Osteocyte (in vitro differentiated cells): ENCODE results near the gene TMEM120B. TPM values are rescaled to one million over a fixed set of nuclear protein-coding genes. Genes with fewer than 3 reads are reported as not detected.
"Not testable (repeated sequence)": the region's sequence is repeated elsewhere in the genome, so short reads cannot be mapped to it uniquely, and the experiment has no call there.

Experiments
- DNase-seq: peaks from one replicate; pipeline ENCODE4 v3.0.0; 2021; ENCODE audit warnings: mixed read lengths; ENCODE audit not compliant: unreplicated experiment; ENCODE audit errors: extremely low spot score
- H3K27ac Mint-ChIP-seq: one replicate; pipeline ENCODE4 v1.8.0; 2021; ENCODE audit warnings: mild to moderate bottlenecking, mixed read lengths; ENCODE audit not compliant: unreplicated experiment
- H3K27me3 Mint-ChIP-seq: one replicate; pipeline ENCODE4 v1.8.0; 2021; ENCODE audit warnings: mixed read lengths; ENCODE audit not compliant: unreplicated experiment
- H3K36me3 Mint-ChIP-seq: one replicate; pipeline ENCODE4 v1.8.0; 2021; ENCODE audit warnings: mixed read lengths; ENCODE audit not compliant: unreplicated experiment
- H3K4me1 Mint-ChIP-seq: one replicate; pipeline ENCODE4 v1.8.0; 2021; ENCODE audit warnings: mixed read lengths; ENCODE audit not compliant: unreplicated experiment
- H3K4me3 Mint-ChIP-seq: one replicate; pipeline ENCODE4 v1.8.0; 2021; ENCODE audit warnings: mild to moderate bottlenecking, moderate library complexity, mixed read lengths; ENCODE audit not compliant: unreplicated experiment
- H3K9me3 Mint-ChIP-seq: one replicate; pipeline ENCODE4 v1.8.0; 2021; ENCODE audit warnings: mixed read lengths; ENCODE audit not compliant: unreplicated experiment
- total RNA-seq: library from RNA; stranded (reverse); gene quantifications from 2 replicates; pipeline ENCODE4 v1.2.1, GENCODE V29; 2021
- TF ChIP-seq, protein P1 (sequence below): fragments of 200-600 bp; sonication (generic); IDR thresholded peaks from 2 replicates; pipeline ENCODE4 v1.5.0; 2021; ENCODE audit warnings: antibody characterized with exemption, mild to moderate bottlenecking, moderate library complexity

Gene TMEM120B
- total RNA-seq, 1 donor from 2014 or later: 13.2 TPM

DNA sequence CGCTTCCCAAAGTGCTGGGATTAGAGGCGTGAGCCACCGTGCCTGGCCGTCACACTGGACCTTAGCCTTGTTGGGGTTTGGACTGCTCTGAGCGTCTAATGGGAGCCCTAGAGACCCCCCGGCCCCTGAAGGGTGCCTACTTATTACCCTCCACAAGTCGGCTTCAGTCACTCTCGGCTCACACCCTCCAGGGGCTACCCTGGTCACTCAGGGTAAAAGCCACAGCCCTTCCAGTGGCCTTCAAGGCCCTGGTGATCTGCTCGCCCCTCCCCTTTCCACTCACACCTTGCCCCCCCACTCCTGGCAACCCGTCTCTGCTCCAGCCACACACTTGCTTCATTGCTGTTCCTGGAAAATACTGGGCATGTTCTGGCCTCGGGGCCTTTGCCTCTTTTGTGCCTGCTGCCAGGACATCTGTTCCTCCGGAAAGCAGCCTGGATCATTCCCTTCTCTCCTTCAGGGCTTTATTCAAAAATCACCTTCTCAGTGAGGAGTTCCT is 39.5 kb upstream of the TMEM120B start:
- H3K4me3 Mint-ChIP-seq: peak overlapping the region; percentile 75
- no peak for DNase-seq
- H3K4me1 Mint-ChIP-seq: peaks cover 13% of the 10 kb centered on the region
- no peaks in the 10 kb centered on the region for H3K36me3 Mint-ChIP-seq
- no peaks in the 10 kb centered on the region for H3K27me3 Mint-ChIP-seq
- TF ChIP-seq, protein P1, sequence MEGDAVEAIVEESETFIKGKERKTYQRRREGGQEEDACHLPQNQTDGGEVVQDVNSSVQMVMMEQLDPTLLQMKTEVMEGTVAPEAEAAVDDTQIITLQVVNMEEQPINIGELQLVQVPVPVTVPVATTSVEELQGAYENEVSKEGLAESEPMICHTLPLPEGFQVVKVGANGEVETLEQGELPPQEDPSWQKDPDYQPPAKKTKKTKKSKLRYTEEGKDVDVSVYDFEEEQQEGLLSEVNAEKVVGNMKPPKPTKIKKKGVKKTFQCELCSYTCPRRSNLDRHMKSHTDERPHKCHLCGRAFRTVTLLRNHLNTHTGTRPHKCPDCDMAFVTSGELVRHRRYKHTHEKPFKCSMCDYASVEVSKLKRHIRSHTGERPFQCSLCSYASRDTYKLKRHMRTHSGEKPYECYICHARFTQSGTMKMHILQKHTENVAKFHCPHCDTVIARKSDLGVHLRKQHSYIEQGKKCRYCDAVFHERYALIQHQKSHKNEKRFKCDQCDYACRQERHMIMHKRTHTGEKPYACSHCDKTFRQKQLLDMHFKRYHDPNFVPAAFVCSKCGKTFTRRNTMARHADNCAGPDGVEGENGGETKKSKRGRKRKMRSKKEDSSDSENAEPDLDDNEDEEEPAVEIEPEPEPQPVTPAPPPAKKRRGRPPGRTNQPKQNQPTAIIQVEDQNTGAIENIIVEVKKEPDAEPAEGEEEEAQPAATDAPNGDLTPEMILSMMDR: no peak
- H3K27ac Mint-ChIP-seq: peak overlapping the region; percentile 78
- H3K9me3 Mint-ChIP-seq: no peaks in the 10 kb centered on the region

DNA sequence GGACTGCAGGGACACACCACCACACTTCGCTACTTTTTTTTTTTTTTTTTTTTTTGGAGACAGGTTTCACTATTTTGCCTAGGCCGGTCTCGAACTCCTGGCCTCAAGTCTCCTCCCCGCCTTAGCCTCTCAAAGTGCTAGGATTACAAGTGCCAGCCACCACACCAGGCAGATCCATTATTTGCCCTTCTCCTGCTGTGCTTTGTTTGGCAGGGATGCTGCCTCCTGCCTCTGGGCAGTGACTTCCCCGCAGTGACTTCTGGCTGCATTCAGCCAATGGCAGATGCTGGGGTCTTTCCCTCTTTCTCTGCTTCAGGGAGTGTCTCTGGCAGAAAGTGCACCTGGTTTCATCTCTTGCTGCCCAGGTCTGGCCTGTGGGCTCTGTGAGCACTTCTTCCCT is 36.4 kb upstream of the TMEM120B start:
- no peaks in the 10 kb centered on the region for H3K9me3 Mint-ChIP-seq
- H3K4me3 Mint-ChIP-seq: no peak overlapping the region
- peaks cover 11% of the 10 kb centered on the region for H3K4me1 Mint-ChIP-seq
- no peak overlapping the region for H3K27ac Mint-ChIP-seq
- TF ChIP-seq, protein P1: no peak
- H3K27me3 Mint-ChIP-seq: no peaks in the 10 kb centered on the region
- DNase-seq: no peak
- no peaks in the 10 kb centered on the region for H3K36me3 Mint-ChIP-seq

DNA sequence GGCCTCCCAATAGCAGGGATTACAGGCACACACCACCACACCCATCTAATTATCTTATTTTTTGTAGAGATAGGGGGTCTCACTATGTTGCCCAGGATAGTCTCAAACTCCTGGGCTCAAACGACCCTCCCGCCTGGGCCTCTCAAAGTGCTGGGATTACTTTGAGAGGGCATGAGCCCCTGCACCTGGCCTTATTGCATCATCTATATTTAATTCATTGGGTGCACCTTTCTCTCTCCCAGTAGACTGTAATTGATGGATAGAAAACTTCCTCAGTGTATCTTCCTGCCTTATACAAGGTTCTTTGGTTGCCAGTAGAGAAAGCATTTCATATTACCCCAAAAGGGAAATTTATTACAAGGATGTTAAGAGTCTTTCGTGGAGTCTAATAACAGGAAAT is 34.2 kb upstream of the TMEM120B start:
- TF ChIP-seq, protein P1: no peak
- no peak for DNase-seq
- no peak overlapping the region for H3K4me3 Mint-ChIP-seq
- H3K36me3 Mint-ChIP-seq: no peaks in the 10 kb centered on the region
- peaks cover 5% of the 10 kb centered on the region for H3K4me1 Mint-ChIP-seq
- no peaks in the 10 kb centered on the region for H3K27me3 Mint-ChIP-seq
- H3K27ac Mint-ChIP-seq: no peak overlapping the region
- H3K9me3 Mint-ChIP-seq: no peaks in the 10 kb centered on the region

DNA sequence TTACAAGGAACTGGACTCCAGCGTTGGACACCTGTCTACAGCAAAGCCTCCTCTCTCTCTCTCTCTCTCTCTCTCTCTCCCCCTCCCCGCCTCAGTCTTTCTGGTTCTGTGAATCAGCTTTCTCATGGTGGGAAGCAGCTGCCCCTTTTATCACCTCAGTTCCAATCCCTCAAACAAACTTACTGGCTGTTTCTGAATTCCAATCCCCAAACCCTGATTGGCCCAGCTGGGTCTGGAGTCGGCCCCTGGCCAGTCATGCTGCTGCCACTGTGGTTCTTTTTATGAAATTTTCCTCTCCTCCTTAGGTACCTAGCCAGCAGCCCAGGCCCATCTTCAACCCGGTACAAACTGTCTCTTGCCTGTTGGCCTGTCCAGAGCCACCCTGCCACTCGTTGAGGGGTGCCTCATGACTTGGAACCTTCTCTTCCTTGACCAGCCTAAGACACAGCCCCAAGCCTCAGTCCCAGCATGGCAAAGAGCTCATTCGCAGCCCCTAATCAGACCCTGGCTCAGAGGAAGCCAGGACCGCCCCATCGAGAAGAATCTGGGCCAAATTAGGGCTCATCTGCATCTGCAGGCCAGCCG is 33.7 kb upstream of the TMEM120B start:
- H3K27ac Mint-ChIP-seq: no peak overlapping the region
- no peaks in the 10 kb centered on the region for H3K27me3 Mint-ChIP-seq
- no peak overlapping the region for H3K4me3 Mint-ChIP-seq
- no peak for DNase-seq
- peaks cover 2% of the 10 kb centered on the region for H3K4me1 Mint-ChIP-seq
- H3K36me3 Mint-ChIP-seq: no peaks in the 10 kb centered on the region
- TF ChIP-seq, protein P1: no peak
- H3K9me3 Mint-ChIP-seq: no peaks in the 10 kb centered on the region

DNA sequence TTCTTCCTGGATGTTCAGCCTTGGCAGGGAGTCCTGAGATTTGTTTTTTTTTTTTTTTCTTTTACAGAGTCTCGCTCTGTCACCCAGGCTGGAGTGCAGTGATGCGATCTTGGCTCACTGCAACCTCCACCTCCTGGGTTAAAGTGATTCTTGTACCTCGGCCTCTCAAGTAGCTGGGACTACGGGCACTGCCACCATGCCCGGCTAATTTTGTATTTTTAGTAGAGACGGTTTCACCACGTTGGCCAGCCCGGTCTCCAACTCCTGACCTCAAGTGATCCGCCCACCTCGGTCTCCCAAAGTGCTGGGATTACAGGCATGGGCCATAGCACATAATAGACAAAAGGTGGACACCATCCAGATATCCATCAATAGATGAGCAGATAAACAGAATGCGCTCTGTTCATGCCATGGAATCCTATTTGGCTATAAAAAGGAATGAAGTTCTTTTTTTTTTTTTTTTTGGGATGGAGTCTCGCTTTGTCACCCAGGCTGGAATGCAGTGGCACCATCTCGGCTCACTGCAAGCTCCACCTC is 32.8 kb upstream of the TMEM120B start:
- H3K4me3 Mint-ChIP-seq, H3K27ac Mint-ChIP-seq, H3K4me1 Mint-ChIP-seq, H3K36me3 Mint-ChIP-seq, H3K9me3 Mint-ChIP-seq, DNase-seq, H3K27me3 Mint-ChIP-seq: not testable (repeated sequence)
